PC-9 (cell line): ENCODE measurements around the gene CWF19L2.

ENCODE experiments used
- CTCF ChIP-seq: fragments of 200-600 bp; sonication (generic); conservative IDR thresholded peaks from 2 replicates; pipeline ENCODE4 v1.6.1; 2017; ENCODE audit warnings: mixed run types, antibody characterized with exemption, mild to moderate bottlenecking, moderate library complexity
- EZH2 ChIP-seq: fragments of 200-600 bp; sonication (generic); IDR thresholded peaks from 2 replicates; pipeline ENCODE4 v1.8.0; 2017; ENCODE audit warnings: antibody characterized with exemption, low read depth

- TF ChIP-seq CTCF = no peak
- no peak for TF ChIP-seq EZH2
Measured at GRCh38 chr11:107496011-107496410, 38.4 kb upstream of the CWF19L2 start.
